ENCODE measurements around the gene RBBP5.

The RBBP5 gene

DNA sequence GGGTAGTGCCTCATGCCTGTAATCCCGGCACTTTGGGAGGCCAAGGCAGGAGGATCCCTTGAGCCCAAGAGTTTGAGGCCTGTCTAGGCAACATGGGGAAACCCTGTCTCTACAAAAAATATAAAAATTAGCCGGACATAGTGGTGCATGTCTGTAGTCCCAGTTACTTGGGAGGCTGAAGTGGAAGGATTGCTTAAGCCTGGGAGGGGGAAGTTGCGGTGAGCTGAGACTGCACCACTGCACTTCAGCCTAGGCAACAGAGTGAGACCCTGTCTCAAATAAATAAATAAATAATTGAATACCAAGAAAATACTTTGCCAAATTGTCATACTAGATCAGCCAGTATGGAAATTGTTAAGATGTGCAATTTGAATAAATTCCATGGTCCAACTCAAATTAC lies 5.9 kb upstream of the RBBP5 start:
- no peaks in the 10 kb centered on the region for H3K4me1 ChIP-seq (ENCODE audit: insufficient read depth, low read length)
- no peaks in the 10 kb centered on the region for H3K36me3 ChIP-seq (ENCODE audit: insufficient read depth, low read depth, low read length)
- no peak overlapping the region for H3K9ac ChIP-seq (ENCODE audit: low read depth, low read length)
- H3K4me3 ChIP-seq (ENCODE audit: low read length): no peak overlapping the region
- H3K27ac ChIP-seq (ENCODE audit: low read length): no peak overlapping the region
- H3K27me3 ChIP-seq (ENCODE audit: insufficient read depth, low read length): no peaks in the 10 kb centered on the region
- no peaks in the 10 kb centered on the region for H3K9me3 ChIP-seq (ENCODE audit: insufficient read depth, low read depth, low read length)

DNA sequence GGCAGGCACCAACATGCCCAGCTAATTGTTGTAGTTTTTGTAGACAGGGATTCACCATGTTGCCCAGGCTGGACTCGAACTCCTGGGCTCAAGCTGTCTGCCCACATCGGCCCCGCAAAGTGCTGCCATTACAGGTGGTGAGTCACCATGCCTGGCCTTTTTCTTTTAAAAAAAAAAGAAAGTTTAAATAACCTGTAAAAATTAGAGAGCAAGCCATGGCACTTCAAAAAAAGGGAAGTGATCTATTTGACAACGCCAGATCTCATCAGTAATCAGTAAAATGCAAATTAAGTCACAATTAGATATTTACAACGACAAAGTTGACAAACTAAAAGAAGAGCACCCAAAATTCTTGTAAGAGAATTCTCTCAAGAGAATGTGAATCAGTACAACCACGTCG lies 2.9 kb upstream of the RBBP5 start:
- peaks cover 6% of the 10 kb centered on the region; the same call in 1 of the 2 replicates for H3K4me1 ChIP-seq (ENCODE audit: insufficient read depth, low read length)
- H3K4me3 ChIP-seq (ENCODE audit: low read length): no peak overlapping the region
- H3K9me3 ChIP-seq (ENCODE audit: insufficient read depth, low read depth, low read length): no peaks in the 10 kb centered on the region
- no peak overlapping the region for H3K27ac ChIP-seq (ENCODE audit: low read length)
- H3K36me3 ChIP-seq (ENCODE audit: insufficient read depth, low read depth, low read length): 0 out of 2 replicates have a peak, but pooled peaks cover 3% of the 10 kb centered on the region
- H3K9ac ChIP-seq (ENCODE audit: low read depth, low read length): no peak overlapping the region
- H3K27me3 ChIP-seq (ENCODE audit: insufficient read depth, low read length): no peaks in the 10 kb centered on the region

DNA sequence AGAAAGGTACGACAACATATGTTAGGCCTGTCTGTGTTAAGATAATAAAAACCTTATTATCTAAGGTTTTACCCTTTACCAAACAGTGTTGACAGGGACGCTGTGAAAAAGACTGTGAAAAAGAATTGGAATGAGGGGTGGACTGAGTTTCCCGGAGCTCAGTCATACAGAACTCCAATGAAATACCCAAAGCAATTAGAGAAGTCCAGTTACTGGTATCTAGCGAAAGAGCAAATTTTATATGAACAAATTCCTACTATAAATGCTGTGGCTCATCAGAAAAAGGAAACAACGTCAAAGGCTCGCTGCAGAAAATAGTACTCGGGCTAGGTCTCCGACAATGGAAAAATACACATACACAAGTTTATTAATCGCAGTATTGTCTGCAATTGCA lies 708 bp upstream of the RBBP5 start:
- H3K27ac ChIP-seq (ENCODE audit: low read length): no peak overlapping the region
- no peaks in the 10 kb centered on the region for H3K27me3 ChIP-seq (ENCODE audit: insufficient read depth, low read length)
- H3K36me3 ChIP-seq (ENCODE audit: insufficient read depth, low read depth, low read length): peaks cover 15% of the 10 kb centered on the region; the same call in 1 of the 2 replicates
- peaks cover 6% of the 10 kb centered on the region; the same call in 1 of the 2 replicates for H3K4me1 ChIP-seq (ENCODE audit: insufficient read depth, low read length)
- H3K9ac ChIP-seq (ENCODE audit: low read depth, low read length): peak overlapping the region; percentile 98; the same call in 1 of the 2 replicates
- H3K9me3 ChIP-seq (ENCODE audit: insufficient read depth, low read depth, low read length): no peaks in the 10 kb centered on the region
- peak overlapping the region; percentile 98 for H3K4me3 ChIP-seq (ENCODE audit: low read length)

DNA sequence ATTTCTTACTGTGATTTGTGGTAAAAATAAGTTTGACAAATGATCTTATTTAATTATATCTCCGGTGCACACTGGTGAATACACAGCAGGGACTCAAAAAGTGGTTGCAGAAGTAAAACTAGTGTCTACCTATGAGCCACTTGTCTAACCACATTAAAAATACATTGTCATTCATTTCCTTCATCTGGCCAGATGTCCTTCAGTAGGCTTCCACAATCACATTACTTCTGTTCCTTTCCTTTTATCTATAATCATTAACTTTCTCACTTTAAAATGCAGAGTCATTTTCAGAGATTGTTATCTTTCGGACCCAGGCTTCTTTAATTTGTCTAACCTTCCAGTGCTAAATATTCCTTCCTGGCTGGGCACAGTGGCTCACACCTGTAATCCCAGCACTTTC lies 3.0 kb downstream of the RBBP5 start:
- Histone ChIP-seq H3K27ac (ENCODE audit: low read length) (no peak overlapping the region), H3K9ac (ENCODE audit: low read depth, low read length) (no peak overlapping the region), H3K27me3 (ENCODE audit: insufficient read depth, low read length) (no peaks in the 10 kb centered on the region), H3K4me1 (ENCODE audit: insufficient read depth, low read length) (peaks cover 6% of the 10 kb centered on the region; the same call in 1 of the 2 replicates), H3K36me3 (ENCODE audit: insufficient read depth, low read depth, low read length) (peaks cover 36% of the 10 kb centered on the region), H3K4me3 (ENCODE audit: low read length) (no peak overlapping the region), H3K9me3 (ENCODE audit: insufficient read depth, low read depth, low read length) (no peaks in the 10 kb centered on the region)

DNA sequence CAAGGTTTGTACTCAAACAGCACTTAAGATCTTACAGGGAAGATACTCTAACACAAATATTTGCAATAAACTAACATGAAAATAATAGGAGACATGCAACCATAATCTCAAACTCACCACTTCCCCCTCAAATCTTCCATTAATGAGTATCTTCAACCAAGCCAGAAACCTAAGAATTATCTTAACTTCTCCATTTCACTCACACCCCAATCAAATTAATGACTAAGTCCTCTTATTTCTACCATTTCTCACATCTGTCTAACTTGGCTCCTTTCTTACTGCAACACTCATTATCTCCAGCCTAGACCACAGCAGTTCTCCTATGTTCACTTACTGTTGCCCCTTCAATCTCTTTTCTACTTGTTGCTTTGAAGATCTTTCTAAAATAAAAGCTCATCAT lies 10.4 kb downstream of the RBBP5 start:
- Histone ChIP-seq H3K27me3 (ENCODE audit: insufficient read depth, low read length) (no peaks in the 10 kb centered on the region), H3K27ac (ENCODE audit: low read length) (no peak overlapping the region), H3K9me3 (ENCODE audit: insufficient read depth, low read depth, low read length) (no peaks in the 10 kb centered on the region), H3K9ac (ENCODE audit: low read depth, low read length) (no peak overlapping the region), H3K4me3 (ENCODE audit: low read length) (no peak overlapping the region), H3K4me1 (ENCODE audit: insufficient read depth, low read length) (no peaks in the 10 kb centered on the region), H3K36me3 (ENCODE audit: insufficient read depth, low read depth, low read length) (peaks cover 82% of the 10 kb centered on the region)

DNA sequence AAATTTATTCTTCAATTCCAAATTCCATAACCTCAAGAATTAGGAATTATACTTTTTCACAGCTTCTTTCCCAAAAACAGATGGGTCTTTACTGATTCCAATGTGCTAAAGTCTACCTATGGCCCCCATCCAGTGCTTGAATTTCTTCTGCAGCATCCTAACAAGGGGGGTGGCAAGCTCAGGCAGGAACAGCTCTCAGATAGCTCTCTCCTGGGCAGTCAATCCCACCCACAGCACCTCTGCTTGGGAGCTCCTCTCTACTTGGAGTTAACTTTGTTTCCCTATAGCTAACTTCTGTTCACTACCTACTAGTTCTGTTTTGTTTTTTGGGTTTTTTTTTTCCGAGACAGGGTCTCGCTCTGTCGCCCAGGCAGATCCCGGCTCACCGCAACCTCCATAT lies 12.1 kb downstream of the RBBP5 start:
- Histone ChIP-seq H3K4me3 (ENCODE audit: low read length) (no peak overlapping the region), H3K27me3 (ENCODE audit: insufficient read depth, low read length) (no peaks in the 10 kb centered on the region), H3K36me3 (ENCODE audit: insufficient read depth, low read depth, low read length) (peaks cover 87% of the 10 kb centered on the region), H3K9me3 (ENCODE audit: insufficient read depth, low read depth, low read length) (no peaks in the 10 kb centered on the region), H3K27ac (ENCODE audit: low read length) (no peak overlapping the region), H3K9ac (ENCODE audit: low read depth, low read length) (no peak overlapping the region), H3K4me1 (ENCODE audit: insufficient read depth, low read length) (no peaks in the 10 kb centered on the region)

DNA sequence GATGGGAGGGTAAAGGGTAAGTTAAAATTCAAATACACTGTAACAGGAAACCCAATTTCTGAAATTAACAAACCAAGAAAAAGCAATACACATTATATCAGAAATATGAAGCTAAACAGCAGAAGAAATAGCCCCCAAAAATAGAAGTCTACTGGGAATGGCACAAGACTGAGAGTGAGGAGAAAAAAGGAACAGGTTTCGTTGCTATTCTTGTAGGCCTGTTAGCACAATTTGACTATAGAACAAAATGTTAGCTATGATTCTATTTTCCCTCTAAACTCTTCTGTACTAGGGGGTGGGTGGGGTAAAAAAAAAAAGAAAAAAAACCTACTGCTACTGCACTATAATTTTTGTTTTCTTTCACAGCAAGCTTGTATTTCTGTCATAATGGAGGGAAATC lies 12.5 kb downstream of the RBBP5 start:
- no peak overlapping the region for H3K9ac ChIP-seq (ENCODE audit: low read depth, low read length)
- H3K36me3 ChIP-seq (ENCODE audit: insufficient read depth, low read depth, low read length): peaks cover 87% of the 10 kb centered on the region
- no peak overlapping the region for H3K27ac ChIP-seq (ENCODE audit: low read length)

DNA sequence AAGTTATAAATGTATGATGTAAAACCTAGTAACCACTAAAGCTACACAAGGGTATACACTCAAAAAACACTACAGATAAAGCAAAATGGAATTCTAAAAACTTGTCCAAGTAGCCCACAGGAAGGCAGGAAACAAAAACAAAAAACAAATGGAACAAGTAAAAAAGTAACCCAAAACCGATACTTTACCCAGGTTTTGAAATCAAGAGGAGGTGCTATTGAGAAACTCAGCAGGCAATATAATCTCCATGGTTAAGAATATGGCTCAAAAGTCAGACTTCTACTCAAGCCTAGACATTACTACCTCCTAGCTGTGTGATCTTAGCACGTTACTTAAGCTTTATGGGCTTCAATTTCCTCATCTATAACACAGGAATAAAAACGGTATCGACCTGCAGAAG lies 13.3 kb downstream of the RBBP5 start:
- Histone ChIP-seq H3K4me1 (ENCODE audit: insufficient read depth, low read length) (no peaks in the 10 kb centered on the region), H3K4me3 (ENCODE audit: low read length) (no peak overlapping the region), H3K36me3 (ENCODE audit: insufficient read depth, low read depth, low read length) (peaks cover 88% of the 10 kb centered on the region), H3K9me3 (ENCODE audit: insufficient read depth, low read depth, low read length) (no peaks in the 10 kb centered on the region), H3K27me3 (ENCODE audit: insufficient read depth, low read length) (no peaks in the 10 kb centered on the region), H3K9ac (ENCODE audit: low read depth, low read length) (no peak overlapping the region), H3K27ac (ENCODE audit: low read length) (no peak overlapping the region)

More for the DNA sequence above, 12.5 kb downstream of the RBBP5 start:
- Histone ChIP-seq H3K9me3 (ENCODE audit: insufficient read depth, low read depth, low read length) (no peaks in the 10 kb centered on the region), H3K4me3 (ENCODE audit: low read length) (no peak overlapping the region), H3K4me1 (ENCODE audit: insufficient read depth, low read length) (no peaks in the 10 kb centered on the region), H3K27me3 (ENCODE audit: insufficient read depth, low read length) (no peaks in the 10 kb centered on the region)

DNA sequence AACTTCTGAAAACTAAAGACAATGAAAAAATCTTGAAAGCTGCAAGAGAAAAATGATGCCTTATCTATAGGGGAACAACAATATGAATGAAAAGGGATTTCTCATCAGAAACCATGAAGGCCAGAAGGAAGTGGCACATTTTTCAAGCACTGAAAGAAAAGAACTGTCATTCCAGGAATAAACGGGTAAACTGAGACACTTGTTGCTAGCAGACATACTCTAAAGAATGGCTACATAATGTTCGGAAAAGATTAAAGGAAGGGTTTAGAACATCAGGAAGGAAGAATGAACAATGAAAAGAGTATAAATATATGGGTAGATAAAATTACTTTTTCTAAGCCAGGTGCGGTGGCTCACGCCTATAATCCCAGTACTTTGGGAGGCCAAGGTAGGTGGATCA lies 14.5 kb downstream of the RBBP5 start:
- Histone ChIP-seq H3K4me1 (ENCODE audit: insufficient read depth, low read length) (no peaks in the 10 kb centered on the region), H3K9ac (ENCODE audit: low read depth, low read length) (no peak overlapping the region), H3K9me3 (ENCODE audit: insufficient read depth, low read depth, low read length) (no peaks in the 10 kb centered on the region), H3K27ac (ENCODE audit: low read length) (no peak overlapping the region), H3K27me3 (ENCODE audit: insufficient read depth, low read length) (no peaks in the 10 kb centered on the region), H3K4me3 (ENCODE audit: low read length) (no peak overlapping the region), H3K36me3 (ENCODE audit: insufficient read depth, low read depth, low read length) (peaks cover 88% of the 10 kb centered on the region)

DNA sequence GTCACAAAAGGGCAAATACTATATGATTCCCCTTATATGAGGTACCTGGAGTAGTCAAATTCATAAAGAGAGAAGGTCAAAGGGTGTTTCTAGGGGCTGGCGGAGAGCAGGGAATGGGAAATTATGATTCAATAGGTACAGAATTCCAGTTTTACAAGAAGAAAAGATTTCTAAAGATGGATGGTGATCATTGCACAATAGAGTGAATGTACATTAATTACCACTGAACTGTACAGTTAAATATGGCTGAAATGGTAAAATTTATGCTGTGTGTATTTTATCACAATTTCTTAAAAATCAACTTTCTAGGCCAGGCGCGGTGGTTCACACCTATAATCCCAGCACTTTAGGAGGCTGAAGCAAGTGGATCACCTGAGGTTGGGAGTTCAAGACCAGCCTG lies 19.4 kb downstream of the RBBP5 start:
- H3K4me1 ChIP-seq (ENCODE audit: insufficient read depth, low read length): no peaks in the 10 kb centered on the region
- no peaks in the 10 kb centered on the region for H3K9me3 ChIP-seq (ENCODE audit: insufficient read depth, low read depth, low read length)
- no peak overlapping the region for H3K4me3 ChIP-seq (ENCODE audit: low read length)
- H3K9ac ChIP-seq (ENCODE audit: low read depth, low read length): no peak overlapping the region
- peaks cover 99% of the 10 kb centered on the region for H3K36me3 ChIP-seq (ENCODE audit: insufficient read depth, low read depth, low read length)
- no peaks in the 10 kb centered on the region for H3K27me3 ChIP-seq (ENCODE audit: insufficient read depth, low read length)
- H3K27ac ChIP-seq (ENCODE audit: low read length): no peak overlapping the region

DNA sequence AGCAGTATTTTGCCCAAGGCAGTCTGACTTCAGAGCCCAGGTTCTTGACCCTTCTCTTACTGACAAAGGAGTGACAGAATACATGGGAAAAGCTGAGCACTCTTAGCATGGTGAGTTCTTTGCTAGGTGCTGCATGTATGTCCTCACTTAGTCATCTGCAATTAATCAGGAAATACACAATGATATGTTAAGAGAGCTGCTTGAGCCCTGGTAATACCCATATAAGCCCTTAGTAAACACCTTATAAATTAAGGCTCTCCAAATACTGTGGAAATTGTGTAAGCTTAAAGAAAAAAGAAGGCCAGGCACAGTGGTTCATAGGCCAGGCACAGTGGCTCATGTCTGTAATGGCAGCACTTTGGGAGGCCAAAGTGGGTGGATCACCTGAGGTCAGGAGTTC lies 23.5 kb downstream of the RBBP5 start:
- Histone ChIP-seq H3K27ac (ENCODE audit: low read length) (no peak overlapping the region), H3K36me3 (ENCODE audit: insufficient read depth, low read depth, low read length) (peaks cover 95% of the 10 kb centered on the region), H3K9me3 (ENCODE audit: insufficient read depth, low read depth, low read length) (no peaks in the 10 kb centered on the region), H3K9ac (ENCODE audit: low read depth, low read length) (no peak overlapping the region), H3K27me3 (ENCODE audit: insufficient read depth, low read length) (no peaks in the 10 kb centered on the region), H3K4me3 (ENCODE audit: low read length) (no peak overlapping the region), H3K4me1 (ENCODE audit: insufficient read depth, low read length) (no peaks in the 10 kb centered on the region)

DNA sequence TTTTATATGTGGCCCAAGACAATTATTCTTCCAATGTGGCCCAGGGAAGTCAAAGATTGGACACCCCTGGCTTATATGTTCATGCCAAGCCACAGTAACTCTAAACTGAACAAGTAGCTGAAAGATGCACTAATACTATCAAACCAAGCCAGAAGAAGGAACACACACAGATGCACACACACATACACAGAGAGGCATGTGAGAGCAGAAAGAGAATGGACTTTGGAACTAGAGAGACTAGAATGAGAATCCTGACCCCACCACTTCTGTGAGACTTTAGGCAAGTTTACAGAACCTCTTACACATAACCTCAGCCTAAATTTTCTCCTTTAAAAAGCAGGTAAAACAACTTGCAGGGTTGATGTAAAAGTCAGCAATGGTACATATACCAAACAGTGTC lies 26.4 kb downstream of the RBBP5 start:
- no peak overlapping the region for H3K27ac ChIP-seq (ENCODE audit: low read length)
- no peaks in the 10 kb centered on the region for H3K4me1 ChIP-seq (ENCODE audit: insufficient read depth, low read length)
- no peak overlapping the region for H3K9ac ChIP-seq (ENCODE audit: low read depth, low read length)
- no peaks in the 10 kb centered on the region for H3K9me3 ChIP-seq (ENCODE audit: insufficient read depth, low read depth, low read length)
- H3K27me3 ChIP-seq (ENCODE audit: insufficient read depth, low read length): no peaks in the 10 kb centered on the region
- H3K36me3 ChIP-seq (ENCODE audit: insufficient read depth, low read depth, low read length): peaks cover 95% of the 10 kb centered on the region
- H3K4me3 ChIP-seq (ENCODE audit: low read length): no peak overlapping the region
